ENCODE measurements around the gene MTOR. TPM values are rescaled to one million over a fixed set of nuclear protein-coding genes. Genes with fewer than 3 reads are reported as not detected.

The MTOR gene
- total and polyA plus RNA-seq, 10 of the 15 experiments (the other 5 are each of a cell fraction or from before 2014, with no cell fraction given): 6.6 to 41.8 (median 29.8) TPM

- 87% methylated on average over 2 of the region's 2 CpGs for WGBS (ENCODE audit: insufficient coverage, insufficient replicate concordance, low lambda C conversion rate, missing lambda C conversion rate)
- in situ Hi-C loops (cut with MboI): no loop called here
- no TSS peak for BruUV-seq (replicated peaks)
- DNase-seq (ENCODE audit: low read depth, low spot score): no peak
- FAIRE-seq: no peak
- Histone ChIP-seq H3K4me2 (ENCODE audit: control insufficient read depth, insufficient read depth) (no peak overlapping the region), H3K4me1 (ENCODE audit: control insufficient read depth, insufficient read depth, low read length) (no peaks in the 10 kb centered on the region), H3K27me3 (replicated peaks in 1 of 2; ENCODE audit: control insufficient read depth in 2 of 2, insufficient read depth in 2 of 2, low read length in 1 of 2) (no peaks in the 10 kb centered on the region), H2AFZ (ENCODE audit: control insufficient read depth, low read depth, low read length) (no peak overlapping the region), H3K9me3 (replicated peaks; ENCODE audit: control insufficient read depth, insufficient read depth, low read length) (no peaks in the 10 kb centered on the region), H4K20me1 (ENCODE audit: control insufficient read depth, insufficient read depth) (no peaks in the 10 kb centered on the region), H3K9ac (ENCODE audit: control insufficient read depth, insufficient read depth, low read length) (no peak overlapping the region), H3K36me3 (ENCODE audit: control insufficient read depth in 2 of 2, insufficient read depth in 2 of 2, low read length in 1 of 2) (peaks cover 7 to 13% of the 10 kb centered on the region in 2 experiments), H3K27ac (ENCODE audit: control insufficient read depth, insufficient read depth) (no peak overlapping the region), H3K79me2 (ENCODE audit: control insufficient read depth, insufficient read depth, low read length) (no peaks in the 10 kb centered on the region), H3K4me3 (no peak overlapping the region)
- RAD21 ChIA-PET (ENCODE audit: unreplicated experiment): no interaction called here
- POLR2A ChIA-PET: no interaction called here
- no peak for ATAC-seq
- intact Hi-C loops (cut with micrococcal nuclease; ENCODE audit: unreplicated experiment): no loop called here
- SMC1A ChIA-PET (ENCODE audit: uncharacterized antibody, unreplicated experiment): no interaction called here
- CTCF ChIA-PET: no interaction called here
- TF ChIP-seq NFXL1 (IDR thresholded peaks at IDR 0.05; ENCODE audit: borderline replicate concordance) (no peak), TARDBP (IDR thresholded peaks at IDR 0.05; ENCODE audit: borderline replicate concordance) (no peak), MYC (IDR thresholded peaks at IDR 0.05; ENCODE audit: insufficient read depth, insufficient read length, insufficient replicate concordance, low read length, severe bottlenecking) (no peak), MXI1 (IDR thresholded peaks at IDR 0.05; ENCODE audit: low read depth, low read length) (no peak), POLR2AphosphoS2 (IDR thresholded peaks at IDR 0.05; ENCODE audit: low read depth, low read length) (no peak), GATAD2B (conservative IDR thresholded peaks at IDR 0.05; ENCODE audit: low read depth) (no peak), BHLHE40 (IDR thresholded peaks at IDR 0.05; ENCODE audit: borderline replicate concordance in 1 of 2, low read depth in 2 of 2, low read length in 1 of 2) (no peak), E4F1 (IDR thresholded peaks at IDR 0.05; ENCODE audit: borderline replicate concordance, partially characterized antibody) (no peak), CHD1 (IDR thresholded peaks at IDR 0.05; ENCODE audit: low read depth, low read length) (no peak), HDAC2 (IDR thresholded peaks at IDR 0.05) (no peak), NFYA (IDR thresholded peaks at IDR 0.05; ENCODE audit: borderline replicate concordance, low read depth, low read length) (no peak), STAT3 (IDR thresholded peaks at IDR 0.05; ENCODE audit: low read depth, low read length) (no peak), RB1 (IDR thresholded peaks at IDR 0.05; ENCODE audit: borderline replicate concordance) (no peak)
- TF ChIP-seq, protein P1, sequence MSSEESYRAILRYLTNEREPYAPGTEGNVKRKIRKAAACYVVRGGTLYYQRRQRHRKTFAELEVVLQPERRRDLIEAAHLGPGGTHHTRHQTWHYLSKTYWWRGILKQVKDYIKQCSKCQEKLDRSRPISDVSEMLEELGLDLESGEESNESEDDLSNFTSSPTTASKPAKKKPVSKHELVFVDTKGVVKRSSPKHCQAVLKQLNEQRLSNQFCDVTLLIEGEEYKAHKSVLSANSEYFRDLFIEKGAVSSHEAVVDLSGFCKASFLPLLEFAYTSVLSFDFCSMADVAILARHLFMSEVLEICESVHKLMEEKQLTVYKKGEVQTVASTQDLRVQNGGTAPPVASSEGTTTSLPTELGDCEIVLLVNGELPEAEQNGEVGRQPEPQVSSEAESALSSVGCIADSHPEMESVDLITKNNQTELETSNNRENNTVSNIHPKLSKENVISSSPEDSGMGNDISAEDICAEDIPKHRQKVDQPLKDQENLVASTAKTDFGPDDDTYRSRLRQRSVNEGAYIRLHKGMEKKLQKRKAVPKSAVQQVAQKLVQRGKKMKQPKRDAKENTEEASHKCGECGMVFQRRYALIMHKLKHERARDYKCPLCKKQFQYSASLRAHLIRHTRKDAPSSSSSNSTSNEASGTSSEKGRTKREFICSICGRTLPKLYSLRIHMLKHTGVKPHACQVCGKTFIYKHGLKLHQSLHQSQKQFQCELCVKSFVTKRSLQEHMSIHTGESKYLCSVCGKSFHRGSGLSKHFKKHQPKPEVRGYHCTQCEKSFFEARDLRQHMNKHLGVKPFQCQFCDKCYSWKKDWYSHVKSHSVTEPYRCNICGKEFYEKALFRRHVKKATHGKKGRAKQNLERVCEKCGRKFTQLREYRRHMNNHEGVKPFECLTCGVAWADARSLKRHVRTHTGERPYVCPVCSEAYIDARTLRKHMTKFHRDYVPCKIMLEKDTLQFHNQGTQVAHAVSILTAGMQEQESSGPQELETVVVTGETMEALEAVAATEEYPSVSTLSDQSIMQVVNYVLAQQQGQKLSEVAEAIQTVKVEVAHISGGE (CRISPR knock-in tag; IDR thresholded peaks at IDR 0.05): no peak
- TF ChIP-seq, protein P2, sequence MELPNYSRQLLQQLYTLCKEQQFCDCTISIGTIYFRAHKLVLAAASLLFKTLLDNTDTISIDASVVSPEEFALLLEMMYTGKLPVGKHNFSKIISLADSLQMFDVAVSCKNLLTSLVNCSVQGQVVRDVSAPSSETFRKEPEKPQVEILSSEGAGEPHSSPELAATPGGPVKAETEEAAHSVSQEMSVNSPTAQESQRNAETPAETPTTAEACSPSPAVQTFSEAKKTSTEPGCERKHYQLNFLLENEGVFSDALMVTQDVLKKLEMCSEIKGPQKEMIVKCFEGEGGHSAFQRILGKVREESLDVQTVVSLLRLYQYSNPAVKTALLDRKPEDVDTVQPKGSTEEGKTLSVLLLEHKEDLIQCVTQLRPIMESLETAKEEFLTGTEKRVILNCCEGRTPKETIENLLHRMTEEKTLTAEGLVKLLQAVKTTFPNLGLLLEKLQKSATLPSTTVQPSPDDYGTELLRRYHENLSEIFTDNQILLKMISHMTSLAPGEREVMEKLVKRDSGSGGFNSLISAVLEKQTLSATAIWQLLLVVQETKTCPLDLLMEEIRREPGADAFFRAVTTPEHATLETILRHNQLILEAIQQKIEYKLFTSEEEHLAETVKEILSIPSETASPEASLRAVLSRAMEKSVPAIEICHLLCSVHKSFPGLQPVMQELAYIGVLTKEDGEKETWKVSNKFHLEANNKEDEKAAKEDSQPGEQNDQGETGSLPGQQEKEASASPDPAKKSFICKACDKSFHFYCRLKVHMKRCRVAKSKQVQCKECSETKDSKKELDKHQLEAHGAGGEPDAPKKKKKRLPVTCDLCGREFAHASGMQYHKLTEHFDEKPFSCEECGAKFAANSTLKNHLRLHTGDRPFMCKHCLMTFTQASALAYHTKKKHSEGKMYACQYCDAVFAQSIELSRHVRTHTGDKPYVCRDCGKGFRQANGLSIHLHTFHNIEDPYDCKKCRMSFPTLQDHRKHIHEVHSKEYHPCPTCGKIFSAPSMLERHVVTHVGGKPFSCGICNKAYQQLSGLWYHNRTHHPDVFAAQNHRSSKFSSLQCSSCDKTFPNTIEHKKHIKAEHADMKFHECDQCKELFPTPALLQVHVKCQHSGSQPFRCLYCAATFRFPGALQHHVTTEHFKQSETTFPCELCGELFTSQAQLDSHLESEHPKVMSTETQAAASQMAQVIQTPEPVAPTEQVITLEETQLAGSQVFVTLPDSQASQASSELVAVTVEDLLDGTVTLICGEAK (IDR thresholded peaks at IDR 0.05; ENCODE audit: borderline replicate concordance): no peak
Measured at GRCh38 chr1:11143907-11144306, 118.4 kb downstream of the MTOR start.
